Stimulated activated CD4-positive, alpha-beta T cell treated with anti-CD3 and anti-CD28 coated beads, Interleukin-1b, Interleukin-23, amount 100 ng/mL, for 4 hours (primary cell): Measurements from ENCODE around the gene BTG2.
A peak's percentile ranks its signal among the peaks of the same experiment; 100 is the strongest.

Experiments
- DNase-seq, 2 donors: peaks; one replicate each; pipeline ENCODE4 v3.0.0-alpha.2; 2020; ENCODE audit warnings: low read depth in 2 of 2

The BTG2 gene

DNA sequence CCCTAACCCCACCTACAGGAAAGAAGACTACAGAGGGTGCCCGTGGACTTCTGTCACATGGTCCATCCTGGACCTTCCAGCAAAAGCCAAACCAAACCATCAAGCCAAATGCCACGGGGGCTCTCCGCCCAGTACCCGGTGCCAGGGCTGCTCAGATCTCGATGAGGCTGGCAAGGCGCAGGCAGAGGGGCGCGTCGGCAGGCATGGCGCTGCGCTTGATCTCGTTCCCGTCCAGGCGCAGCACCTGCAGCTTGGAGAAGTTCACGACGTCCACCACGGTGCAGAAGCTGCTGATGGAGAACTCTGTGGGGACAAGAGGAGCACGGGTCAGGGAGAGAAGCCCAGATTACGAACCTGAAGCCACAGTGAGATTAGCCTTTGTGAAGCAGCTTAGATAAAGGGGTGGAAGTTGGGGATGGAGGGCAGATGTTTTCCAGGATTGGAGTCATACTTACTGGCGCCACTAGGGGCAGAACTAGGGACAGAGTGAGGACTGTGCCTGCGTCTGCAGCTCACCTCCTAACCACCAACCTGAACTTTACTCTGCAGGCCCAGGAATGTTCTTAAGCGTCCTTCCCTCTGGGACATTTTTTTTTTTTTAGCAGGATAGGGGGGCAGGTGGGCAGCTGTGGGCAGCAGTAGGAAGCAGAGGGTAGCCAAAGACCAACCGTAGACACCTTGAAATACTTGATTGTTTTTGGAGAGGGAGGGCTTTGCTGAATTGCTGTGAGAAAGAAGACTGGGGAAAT, 37.0 kb downstream of the BTG2 start:
- peak; percentile 33 to 40 for DNase-seq

DNA sequence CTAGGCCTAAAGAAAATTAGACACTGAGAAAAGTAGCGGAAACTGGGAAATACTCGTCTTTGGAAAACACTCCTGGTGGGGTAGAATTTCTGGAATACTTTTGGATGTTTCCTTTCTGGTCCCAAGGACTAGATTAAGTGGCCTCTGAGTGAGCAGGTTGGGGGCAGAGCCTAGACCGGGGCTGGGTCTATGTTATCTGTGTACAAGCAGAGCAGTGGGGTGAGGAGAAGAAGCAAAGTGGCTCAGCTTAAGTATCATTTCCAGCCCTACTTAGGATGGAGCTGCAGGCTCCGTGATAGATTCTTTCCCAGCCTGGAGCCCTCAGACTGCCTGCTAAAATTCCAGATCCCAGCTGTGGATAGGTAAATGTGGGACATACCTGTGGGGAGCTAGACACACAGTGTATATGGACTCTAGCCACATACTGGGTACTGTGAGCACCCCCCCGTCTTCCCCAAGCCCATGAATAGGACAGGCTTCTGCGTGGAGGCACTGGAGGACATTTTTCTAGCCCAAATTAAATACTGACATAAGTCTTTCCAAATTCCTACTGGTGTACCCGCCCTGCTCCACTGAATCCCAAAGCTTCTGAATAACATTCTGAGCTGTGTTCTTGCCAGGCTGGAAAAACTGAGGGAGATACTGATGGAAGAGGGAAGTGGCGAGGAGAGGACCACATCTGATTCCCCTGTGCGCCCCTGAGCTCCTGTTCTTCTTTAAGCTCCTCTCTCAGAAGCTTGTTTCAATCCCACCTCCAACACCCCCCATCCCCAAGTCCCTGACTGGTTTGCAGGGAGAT, 38.8 kb downstream of the BTG2 start:
- no peak for DNase-seq

DNA sequence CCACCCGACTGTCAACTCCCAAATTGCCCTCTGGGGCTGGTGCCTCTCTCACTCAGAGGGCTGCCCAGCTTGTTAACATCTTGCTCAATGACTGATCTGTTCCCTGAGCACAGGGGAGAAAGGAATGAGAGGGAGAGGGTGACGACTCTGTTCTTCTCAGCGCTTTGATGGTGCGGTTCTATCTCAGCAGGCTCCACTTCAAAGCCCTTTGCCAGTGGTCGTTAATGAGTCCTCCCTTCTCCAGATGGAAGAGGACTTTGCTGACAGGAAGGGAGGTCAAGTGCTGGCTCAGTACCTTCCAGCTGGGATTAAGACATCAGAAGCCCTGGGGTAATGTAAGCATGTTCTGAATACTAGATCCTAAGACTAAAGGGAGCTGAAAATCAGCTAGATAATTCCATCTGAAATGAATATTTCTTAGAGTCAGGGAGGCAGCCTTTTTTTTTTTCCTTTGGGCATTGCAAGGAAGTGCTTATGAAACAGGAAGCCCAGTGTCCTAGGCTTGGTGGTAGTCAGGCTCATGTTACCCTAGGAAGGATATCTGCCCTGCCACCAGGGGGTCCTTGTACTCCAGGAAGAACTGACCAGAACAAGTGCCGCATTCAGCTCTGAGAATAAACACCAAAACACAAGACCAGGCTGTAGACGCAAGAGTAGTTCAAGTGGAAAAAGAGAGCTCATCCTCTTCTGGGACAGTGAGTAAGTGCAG, 40.9 kb downstream of the BTG2 start:
- DNase-seq: no peak

GRCh38 chr1:203346769-203347102, 41.4 kb downstream of the BTG2 start:
- DNase-seq: no peak

- no peak for DNase-seq
These were observed 43.8 kb downstream of the BTG2 start for GRCh38 chr1:203349166-203349565.

DNA sequence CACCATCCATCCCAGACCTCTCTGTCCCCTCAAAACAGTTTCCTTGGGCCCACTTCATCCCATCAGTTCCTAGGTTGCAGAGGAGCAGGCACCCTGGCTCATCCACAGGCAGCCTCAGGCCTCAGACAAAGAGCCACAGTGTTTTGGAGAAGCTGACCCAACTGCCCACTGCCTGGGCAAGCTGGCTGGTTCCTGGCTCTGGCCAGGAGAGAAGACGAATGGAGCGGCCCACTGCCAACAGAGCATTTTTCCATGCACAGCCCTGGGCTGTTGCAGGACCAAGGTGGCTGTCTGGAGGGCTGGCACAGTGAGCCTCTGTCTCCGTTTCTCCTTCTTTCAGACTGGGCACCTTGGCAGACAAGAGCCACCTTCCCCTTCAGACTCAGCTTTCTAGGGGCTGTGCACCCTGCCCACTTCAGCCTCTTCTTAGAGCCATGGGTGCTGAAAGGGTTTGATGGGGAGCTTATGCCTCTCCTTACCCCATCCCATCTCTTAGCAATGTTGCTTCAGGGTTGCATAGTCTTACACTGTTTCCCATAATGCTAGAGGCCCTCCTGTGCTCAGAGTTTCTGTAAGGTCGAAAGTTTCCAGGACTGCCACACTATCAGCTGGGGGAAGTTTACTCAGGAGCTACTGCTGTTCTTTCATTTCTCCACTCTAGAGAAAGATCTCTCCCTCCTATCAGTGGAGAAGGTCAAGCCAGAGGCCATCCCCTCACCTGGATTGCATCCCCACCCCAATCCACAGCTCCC, 44.6 kb downstream of the BTG2 start:
- DNase-seq: no peak

GRCh38 chr1:203351037-203351625, 45.8 kb downstream of the BTG2 start, which contains the start of gene FMOD:
FMOD (minus strand) TSS chr1:203351122; CDS start chr1:203348270, 2,852 bp downstream.
- DNase-seq: no peak

DNA sequence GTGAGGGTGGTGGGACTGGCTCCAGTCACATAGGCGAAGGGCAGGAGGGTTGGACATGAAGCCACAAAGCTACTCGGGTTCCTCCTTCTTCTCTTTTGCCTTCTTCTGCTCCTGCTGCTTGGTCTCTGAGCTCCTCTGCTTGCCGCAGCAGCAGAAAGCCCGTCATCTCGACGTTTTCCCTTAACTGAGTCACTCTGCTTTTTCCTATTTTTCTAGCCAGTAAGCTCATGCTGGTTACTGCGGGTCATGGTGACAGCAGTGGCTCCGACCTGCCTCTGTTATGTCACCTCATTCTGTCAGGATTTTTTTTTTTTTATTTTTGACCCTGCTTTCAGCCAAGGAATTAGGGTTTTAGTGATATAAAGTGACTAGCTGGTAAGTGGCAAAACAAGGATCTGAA, 48.2 kb downstream of the BTG2 start:
- no peak for DNase-seq

DNA sequence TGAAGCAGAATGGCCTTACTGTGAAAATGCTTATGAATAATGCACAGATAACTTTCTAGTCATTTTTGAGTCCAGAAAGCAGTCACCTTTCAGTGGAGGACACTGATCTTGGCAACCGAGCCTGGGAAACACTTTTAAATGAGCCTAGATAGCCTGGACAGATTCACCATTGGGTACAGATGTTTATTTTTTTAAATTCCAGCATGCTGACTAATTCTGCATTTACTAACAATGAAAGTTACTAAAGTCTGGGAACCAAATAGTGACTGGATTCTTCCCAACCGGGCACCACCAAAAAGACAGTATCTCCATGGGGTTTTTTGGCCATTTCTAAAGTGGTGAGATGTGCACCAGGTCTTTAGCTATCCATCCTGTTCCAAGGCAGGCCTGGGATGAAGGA, 48.9 kb downstream of the BTG2 start:
- DNase-seq: no peak

DNA sequence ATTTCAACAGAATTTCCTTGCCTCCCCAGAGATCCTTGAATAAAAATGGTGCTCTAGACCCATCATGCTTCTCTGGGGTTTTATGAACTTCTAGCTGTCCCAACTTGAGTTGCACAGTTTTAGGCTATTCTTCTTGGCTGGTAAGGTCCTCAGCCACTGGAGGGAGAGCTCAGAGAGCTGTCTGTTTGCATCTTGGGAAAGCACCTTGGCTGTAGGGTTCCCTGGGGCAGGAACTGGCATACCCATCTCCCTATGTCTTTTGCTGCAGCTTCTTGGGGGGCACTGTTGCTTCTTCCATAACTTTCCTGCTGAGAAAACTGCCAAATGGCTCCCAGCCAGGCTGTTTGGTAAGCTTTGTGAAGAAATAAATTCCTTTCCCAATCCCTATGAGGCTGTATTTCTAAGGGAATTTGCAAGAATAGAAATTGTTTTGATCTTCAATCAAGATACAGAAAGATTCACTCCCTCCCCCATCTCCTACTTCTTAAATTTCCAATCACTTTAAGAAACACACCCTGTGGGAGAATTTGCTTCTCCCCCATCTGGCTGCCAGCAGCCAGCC, 53.8 kb downstream of the BTG2 start:
- no peak for DNase-seq
